ENCODE results near the gene ITGAV. TPM values are rescaled to one million over a fixed set of nuclear protein-coding genes. Genes with fewer than 3 reads are reported as not detected.

Gene ITGAV
- total RNA-seq, 1 donor from 2014 or later = 69.1 TPM

GRCh38 chr2:186623084-186623483 is 33.2 kb downstream of the ITGAV start:
- Mint-ChIP-seq H3K27me3 (no peaks in the 10 kb centered on the region), H3K27ac (peak overlapping the region; percentile 54), H3K9me3 (ENCODE audit: low read depth) (no peaks in the 10 kb centered on the region), H3K36me3 (ENCODE audit: insufficient read depth) (peaks cover 20% of the 10 kb centered on the region), H3K4me3 (ENCODE audit: low read depth) (no peak overlapping the region), H3K4me1 (ENCODE audit: low read depth) (no peaks in the 10 kb centered on the region)
- DNase-seq (ENCODE audit: low spot score, unreplicated experiment) = no peak
- no peak for TF ChIP-seq CTCF (IDR thresholded peaks at IDR 0.05; ENCODE audit: unreplicated experiment)

GRCh38 chr2:186624276-186624675 is 34.4 kb downstream of the ITGAV start:
- H3K4me1 Mint-ChIP-seq (ENCODE audit: low read depth) = peaks cover 4% of the 10 kb centered on the region
- peaks cover 18% of the 10 kb centered on the region for H3K36me3 Mint-ChIP-seq (ENCODE audit: insufficient read depth)
- TF ChIP-seq CTCF (IDR thresholded peaks at IDR 0.05; ENCODE audit: unreplicated experiment) = no peak
- no peak overlapping the region for H3K27ac Mint-ChIP-seq
- H3K27me3 Mint-ChIP-seq = no peaks in the 10 kb centered on the region
- H3K4me3 Mint-ChIP-seq (ENCODE audit: low read depth) = no peak overlapping the region
- H3K9me3 Mint-ChIP-seq (ENCODE audit: low read depth) = no peaks in the 10 kb centered on the region
- no peak for DNase-seq (ENCODE audit: low spot score, unreplicated experiment)

- peaks cover 2% of the 10 kb centered on the region for H3K36me3 Mint-ChIP-seq (ENCODE audit: insufficient read depth)
- TF ChIP-seq CTCF (IDR thresholded peaks at IDR 0.05; ENCODE audit: unreplicated experiment) = no peak
- H3K9me3 Mint-ChIP-seq (ENCODE audit: low read depth) = no peaks in the 10 kb centered on the region
- H3K4me1 Mint-ChIP-seq (ENCODE audit: low read depth) = peaks cover 16% of the 10 kb centered on the region
- H3K4me3 Mint-ChIP-seq (ENCODE audit: low read depth) = no peak overlapping the region
- no peaks in the 10 kb centered on the region for H3K27me3 Mint-ChIP-seq
- DNase-seq (ENCODE audit: low spot score, unreplicated experiment) = no peak
- no peak overlapping the region for H3K27ac Mint-ChIP-seq
These were observed 39.6 kb downstream of the ITGAV start for GRCh38 chr2:186629250-186629996.

- peaks cover 16% of the 10 kb centered on the region for H3K4me1 Mint-ChIP-seq (ENCODE audit: low read depth)
- TF ChIP-seq CTCF (IDR thresholded peaks at IDR 0.05; ENCODE audit: unreplicated experiment) = no peak
- no peak overlapping the region for H3K4me3 Mint-ChIP-seq (ENCODE audit: low read depth)
- H3K36me3 Mint-ChIP-seq (ENCODE audit: insufficient read depth) = no peaks in the 10 kb centered on the region
- H3K9me3 Mint-ChIP-seq (ENCODE audit: low read depth) = no peaks in the 10 kb centered on the region
- no peak for DNase-seq (ENCODE audit: low spot score, unreplicated experiment)
- H3K27me3 Mint-ChIP-seq = no peaks in the 10 kb centered on the region
- H3K27ac Mint-ChIP-seq = no peak overlapping the region
These were observed 42.6 kb downstream of the ITGAV start for GRCh38 chr2:186632417-186632816.

GRCh38 chr2:186634701-186635100 is 44.8 kb downstream of the ITGAV start:
- H3K27me3 Mint-ChIP-seq = no peaks in the 10 kb centered on the region
- H3K9me3 Mint-ChIP-seq (ENCODE audit: low read depth) = no peaks in the 10 kb centered on the region
- H3K4me1 Mint-ChIP-seq (ENCODE audit: low read depth) = peaks cover 10% of the 10 kb centered on the region
- peaks cover 2% of the 10 kb centered on the region for H3K36me3 Mint-ChIP-seq (ENCODE audit: insufficient read depth)
- H3K27ac Mint-ChIP-seq = no peak overlapping the region
- DNase-seq (ENCODE audit: low spot score, unreplicated experiment) = no peak
- TF ChIP-seq CTCF (IDR thresholded peaks at IDR 0.05; ENCODE audit: unreplicated experiment) = no peak
- H3K4me3 Mint-ChIP-seq (ENCODE audit: low read depth) = no peak overlapping the region

Measured in progenitor cell of endocrine pancreas (in vitro differentiated cells).